Endothelial cell of umbilical vein (primary cell): ENCODE data around the gene CTXND1.

Source experiments
- MYC ChIP-seq: IDR thresholded peaks from one replicate; pipeline ENCODE4 v1.6.1; 2011; ENCODE audit warnings: mild to moderate bottlenecking, low read depth, low read length
- POLR2A ChIP-seq: IDR thresholded peaks from 2 replicates; pipeline ENCODE4 v1.6.1; 2012; ENCODE audit warnings: low read depth, mild to moderate bottlenecking, control low read depth, low read length
- TF ChIP-seq, protein P1 (sequence below), 2 donors: IDR thresholded peaks; 1 replicate in 1 of 2; 2 replicates in 1 of 2; pipeline ENCODE4 v1.5.1; 2011; ENCODE audit warnings: low read length in 2 of 2, mild to moderate bottlenecking in 2 of 2, moderate library complexity in 2 of 2, control low read depth in 1 of 2, inconsistent platforms in 1 of 2, low read depth in 1 of 2; ENCODE audit not compliant: insufficient read depth in 1 of 2; ENCODE audit errors: extremely low read depth in 1 of 2
- TF ChIP-seq, protein P2 (sequence below): IDR thresholded peaks from 2 replicates; pipeline ENCODE4 v1.6.1; 2011; ENCODE audit not compliant: insufficient read depth, insufficient read length

DNA sequence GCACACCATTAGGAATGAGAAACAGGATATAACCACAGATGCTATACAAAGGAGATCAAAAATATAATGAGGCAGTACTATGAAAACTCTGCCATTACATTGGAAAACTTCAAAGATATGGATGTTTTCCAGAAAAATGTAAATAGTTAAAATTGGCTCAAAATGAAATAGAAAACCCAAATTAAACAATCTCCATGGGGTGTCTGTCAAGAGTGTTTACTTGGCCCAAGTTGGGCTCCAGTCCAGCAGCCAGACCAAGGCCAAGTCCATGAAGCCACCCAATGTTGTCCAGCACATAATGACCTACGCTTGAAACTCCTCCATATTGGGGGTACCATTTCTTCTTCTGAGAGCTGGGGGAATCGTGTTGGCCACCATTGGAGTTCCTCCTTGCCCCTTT lies 37.1 kb downstream of the CTXND1 start:
- TF ChIP-seq POLR2A (no peak), MYC (no peak)
- TF ChIP-seq, protein P1, sequence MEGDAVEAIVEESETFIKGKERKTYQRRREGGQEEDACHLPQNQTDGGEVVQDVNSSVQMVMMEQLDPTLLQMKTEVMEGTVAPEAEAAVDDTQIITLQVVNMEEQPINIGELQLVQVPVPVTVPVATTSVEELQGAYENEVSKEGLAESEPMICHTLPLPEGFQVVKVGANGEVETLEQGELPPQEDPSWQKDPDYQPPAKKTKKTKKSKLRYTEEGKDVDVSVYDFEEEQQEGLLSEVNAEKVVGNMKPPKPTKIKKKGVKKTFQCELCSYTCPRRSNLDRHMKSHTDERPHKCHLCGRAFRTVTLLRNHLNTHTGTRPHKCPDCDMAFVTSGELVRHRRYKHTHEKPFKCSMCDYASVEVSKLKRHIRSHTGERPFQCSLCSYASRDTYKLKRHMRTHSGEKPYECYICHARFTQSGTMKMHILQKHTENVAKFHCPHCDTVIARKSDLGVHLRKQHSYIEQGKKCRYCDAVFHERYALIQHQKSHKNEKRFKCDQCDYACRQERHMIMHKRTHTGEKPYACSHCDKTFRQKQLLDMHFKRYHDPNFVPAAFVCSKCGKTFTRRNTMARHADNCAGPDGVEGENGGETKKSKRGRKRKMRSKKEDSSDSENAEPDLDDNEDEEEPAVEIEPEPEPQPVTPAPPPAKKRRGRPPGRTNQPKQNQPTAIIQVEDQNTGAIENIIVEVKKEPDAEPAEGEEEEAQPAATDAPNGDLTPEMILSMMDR (IDR thresholded peaks at IDR 0.05; ENCODE audit: extremely low read depth in 1 of 2, insufficient read depth in 1 of 2, low read depth in 1 of 2, low read length in 2 of 2), result no peak
- TF ChIP-seq, protein P2, sequence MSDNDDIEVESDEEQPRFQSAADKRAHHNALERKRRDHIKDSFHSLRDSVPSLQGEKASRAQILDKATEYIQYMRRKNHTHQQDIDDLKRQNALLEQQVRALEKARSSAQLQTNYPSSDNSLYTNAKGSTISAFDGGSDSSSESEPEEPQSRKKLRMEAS, result no peak
